Activated CD4-positive, alpha-beta T cell treated with anti-CD3 and anti-CD28 coated beads, Interleukin-2, amount 50 U/mL, for 16 hours (primary cell): ENCODE measurements around the gene NACC1.
"Not testable (repeated sequence)": the region's sequence is repeated elsewhere in the genome, so short reads cannot be mapped to it uniquely, and the experiment has no call there.

Experiments
- DNase-seq: peaks from one replicate; pipeline ENCODE4 v3.0.0-alpha.2; 2020

Gene NACC1

DNA sequence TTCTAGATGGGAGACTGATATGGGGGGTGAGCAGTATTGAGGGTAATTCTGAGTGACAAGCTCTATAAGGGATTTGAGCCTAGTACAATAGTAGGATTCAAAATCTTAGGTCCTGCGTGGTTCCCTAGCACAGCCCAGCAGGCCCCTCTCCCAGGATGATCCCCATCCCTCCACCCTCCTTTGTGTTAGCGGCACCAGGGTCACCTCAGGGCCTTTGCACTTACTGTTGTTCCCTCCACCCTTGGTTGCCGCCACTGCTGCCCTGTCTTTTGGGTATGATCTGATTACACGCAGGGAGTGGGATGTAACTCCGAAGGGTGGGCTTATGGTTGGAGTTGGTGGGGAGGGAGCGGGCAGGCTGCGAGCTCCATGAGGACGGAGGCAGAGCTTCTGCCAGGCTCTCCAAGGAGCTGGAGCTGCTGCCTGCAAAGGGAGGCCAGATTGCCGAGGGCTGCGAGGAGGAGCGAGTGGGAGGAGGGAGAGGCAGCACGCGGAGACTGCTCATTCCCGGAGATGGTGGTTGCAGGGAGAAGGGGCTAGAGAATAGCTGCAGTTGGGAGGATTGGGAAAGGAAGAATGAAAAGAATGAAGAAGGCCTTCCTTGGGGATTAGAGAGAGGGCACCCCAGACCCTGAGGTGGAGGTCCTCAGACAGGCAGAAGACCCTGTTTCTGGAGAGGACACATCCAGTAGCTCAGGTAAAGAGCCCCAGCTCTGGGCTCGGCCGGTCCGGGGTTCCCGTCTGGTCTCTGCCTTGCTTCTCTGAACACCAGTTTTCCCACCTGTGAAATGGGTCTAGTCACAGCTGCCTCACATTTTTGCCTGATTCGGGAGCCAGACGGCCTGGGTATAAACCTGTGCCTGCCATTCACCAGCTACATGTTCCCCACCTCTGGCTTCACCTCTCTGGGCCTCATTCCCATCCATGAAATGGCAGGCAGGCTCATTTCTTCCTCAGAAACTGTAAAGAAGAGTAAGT, 5.2 kb downstream of the NACC1 start:
- DNase-seq = no peak

DNA sequence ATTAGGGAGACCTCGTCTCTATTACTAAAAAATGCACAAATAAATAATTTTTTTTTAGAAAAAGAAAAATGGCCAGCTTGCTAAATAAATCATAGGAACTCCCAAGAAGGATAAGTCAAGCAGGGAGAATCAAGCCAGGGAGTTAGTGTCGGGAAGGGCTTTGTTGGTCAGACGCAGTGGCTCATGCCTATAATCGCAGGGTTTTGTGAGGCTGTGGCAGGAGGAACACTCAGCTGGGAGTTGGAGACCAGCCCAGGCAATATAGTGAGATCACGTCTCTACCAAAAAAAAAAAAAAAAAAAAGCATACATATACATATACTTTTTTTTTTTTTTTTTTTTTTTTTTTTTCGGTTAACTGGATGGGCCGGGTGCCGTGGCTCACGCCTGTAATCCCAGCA, 9.0 kb downstream of the NACC1 start:
- no peak for DNase-seq

DNA sequence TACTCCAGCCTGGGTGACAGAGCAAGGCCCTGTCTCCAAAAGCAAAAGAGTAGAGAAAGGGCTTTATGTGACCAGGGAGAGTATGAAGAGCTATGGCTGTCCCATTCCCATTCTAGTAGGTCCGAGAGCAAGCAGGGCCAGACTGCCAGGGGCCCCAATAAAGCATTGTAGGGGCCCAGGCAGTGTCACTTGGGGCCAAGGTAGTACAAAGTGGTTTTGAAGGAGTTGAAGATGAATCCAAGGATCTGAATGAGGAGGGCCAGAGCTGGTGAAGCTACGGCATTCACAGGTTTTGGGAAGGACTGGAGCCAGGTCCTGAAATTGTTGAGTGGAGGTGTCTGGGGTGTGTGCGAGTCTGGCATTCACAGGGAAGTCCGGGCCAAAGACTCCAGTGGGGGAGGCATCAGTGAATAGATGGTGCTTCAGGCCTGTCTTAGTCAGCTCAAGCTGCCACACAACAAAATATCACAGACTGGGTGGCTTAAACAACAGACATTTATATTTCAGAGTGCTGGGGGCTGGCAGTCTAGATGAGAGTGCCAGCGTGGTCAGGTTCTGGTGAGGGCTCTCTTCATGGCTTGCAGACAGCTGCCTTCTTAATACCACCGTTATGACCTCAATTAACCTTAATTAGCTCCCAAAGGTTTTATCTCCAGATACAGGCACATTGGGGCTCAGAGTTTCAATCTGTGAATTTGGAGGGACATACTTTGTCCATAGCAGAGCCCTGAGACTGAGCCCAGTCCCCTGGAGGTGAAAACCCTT, 9.9 kb downstream of the NACC1 start:
- DNase-seq = no peak

DNA sequence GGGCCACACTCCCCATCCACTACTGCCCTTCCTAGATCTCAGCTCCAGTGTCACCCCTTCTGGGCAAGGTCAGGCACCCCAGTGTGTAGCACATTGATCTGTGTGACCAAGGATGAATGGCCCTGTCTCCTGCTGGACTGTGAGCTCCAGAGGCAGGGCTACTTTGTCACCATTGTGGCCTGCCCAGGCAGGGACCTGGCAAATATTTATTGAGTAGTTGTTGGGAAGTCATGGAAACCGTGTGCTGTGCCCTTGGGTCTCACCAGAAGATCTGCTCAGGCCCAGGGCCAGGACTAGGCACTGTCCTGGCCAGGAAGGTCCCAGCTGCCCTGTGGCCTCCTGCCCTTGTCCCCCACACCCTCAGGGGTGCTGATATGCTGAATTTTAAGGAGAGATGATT, 10.5 kb downstream of the NACC1 start:
- no peak for DNase-seq

DNA sequence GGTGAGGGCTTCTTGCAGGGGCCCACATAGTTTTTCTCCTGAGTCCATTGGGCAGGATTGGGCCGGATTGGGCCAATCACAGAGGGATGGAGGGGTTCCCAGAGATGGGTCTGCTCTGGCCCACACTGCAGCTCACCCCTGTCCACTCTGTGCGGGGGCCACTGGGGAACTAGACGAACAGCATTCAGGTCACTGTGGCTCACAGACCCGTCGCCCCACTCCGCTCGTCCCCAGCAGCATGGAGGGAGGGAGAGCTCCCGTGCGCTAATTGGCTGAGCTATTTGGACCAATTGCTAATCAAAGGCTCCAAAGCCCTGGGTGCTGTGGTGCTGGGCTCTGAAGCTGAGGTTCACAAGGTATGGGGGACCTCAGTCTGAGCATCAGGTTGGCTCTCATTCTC, 11.3 kb downstream of the NACC1 start:
- DNase-seq = no peak

DNA sequence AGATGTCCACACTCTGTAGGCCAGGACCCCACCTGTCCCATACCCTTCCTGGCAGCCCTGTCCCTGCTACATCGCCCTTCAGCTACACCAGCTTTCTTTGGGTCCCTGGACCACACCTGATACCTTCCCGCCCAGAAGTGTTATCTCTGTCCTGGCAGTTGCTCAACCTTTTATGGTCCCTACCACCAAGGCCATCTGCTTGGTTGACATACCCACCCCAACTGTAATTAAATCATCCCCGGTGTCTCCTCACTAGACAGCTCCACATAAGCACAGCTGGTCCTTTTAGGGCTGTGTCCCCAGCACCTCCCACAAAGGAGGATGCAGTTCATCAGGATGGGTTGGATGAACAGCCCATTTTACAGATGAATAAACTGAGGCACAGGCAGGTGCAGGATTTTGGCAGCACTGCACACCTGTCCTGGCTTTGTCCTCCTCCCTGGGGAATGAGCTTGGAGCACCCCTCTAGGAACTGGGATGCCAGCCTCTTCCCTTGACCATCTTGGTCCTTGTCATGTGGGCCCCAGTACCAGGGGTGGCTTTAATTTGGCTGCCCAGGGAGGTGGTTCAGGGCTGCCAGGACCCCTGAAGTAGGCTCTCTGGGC, 12.9 kb downstream of the NACC1 start:
- DNase-seq = no peak

DNA sequence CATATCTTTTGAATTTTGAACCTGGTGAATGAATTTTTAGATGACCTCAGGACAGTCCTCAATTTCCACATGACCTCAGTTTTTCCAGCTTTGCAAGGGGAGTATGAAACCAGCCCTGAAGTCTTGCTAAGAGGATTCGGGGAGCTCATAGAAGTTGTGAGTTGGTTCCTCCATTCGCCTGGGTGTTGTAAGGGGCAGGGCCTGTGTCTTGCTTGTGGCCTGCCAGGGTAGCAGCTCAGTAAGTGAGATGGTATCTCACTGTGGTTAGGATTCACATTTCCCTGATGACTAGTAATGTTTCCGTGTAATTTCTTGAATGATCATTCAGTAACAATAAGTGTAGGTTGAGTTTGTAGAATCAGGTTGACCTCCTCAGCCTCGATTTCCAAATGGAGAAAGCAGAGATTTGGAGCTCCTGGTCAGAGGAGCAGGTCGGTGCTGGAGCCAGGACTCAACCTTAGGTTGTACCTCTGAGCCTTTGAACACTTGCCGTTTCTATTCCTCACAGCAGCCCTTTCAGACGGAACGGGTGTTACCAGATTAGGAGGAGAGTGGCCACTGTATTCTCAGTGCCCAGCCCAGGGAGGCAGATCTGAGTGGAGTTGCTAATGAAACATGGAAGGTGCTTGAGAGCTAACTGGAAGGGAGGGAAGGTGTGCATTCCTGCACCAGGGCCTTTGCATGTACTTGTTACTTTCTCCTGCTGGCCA, 14.6 kb downstream of the NACC1 start:
- DNase-seq = peak; percentile 86

DNA sequence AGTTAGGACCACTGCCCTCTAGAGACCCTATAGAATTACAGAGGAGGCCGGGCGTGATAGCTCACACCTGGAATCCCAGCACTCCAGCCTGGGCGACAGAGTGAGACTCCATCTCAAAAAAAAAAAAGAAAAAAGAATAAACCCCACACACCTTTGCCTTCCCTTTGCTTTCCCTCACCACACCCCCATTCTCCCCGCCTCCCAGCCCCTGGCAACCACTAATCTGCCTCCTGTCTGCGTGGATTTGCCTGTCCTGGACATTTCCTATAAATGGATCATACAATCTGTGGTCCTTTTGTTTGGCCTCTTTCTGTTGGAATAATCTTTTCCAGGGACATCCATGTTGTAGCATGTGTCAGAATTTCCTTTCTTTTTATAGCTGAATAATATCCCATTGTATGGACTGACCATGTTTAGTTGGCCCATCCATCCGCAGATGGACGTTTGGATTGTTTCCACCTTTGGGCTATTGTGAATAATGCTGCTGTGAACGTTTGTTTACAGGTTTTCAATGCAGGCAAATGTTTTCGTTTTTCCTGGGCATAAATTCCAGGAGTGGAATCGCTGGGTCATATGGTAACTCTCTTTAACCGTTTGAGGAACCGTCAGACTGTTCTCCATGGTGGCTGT, 15.3 kb downstream of the NACC1 start:
- no peak for DNase-seq

DNA sequence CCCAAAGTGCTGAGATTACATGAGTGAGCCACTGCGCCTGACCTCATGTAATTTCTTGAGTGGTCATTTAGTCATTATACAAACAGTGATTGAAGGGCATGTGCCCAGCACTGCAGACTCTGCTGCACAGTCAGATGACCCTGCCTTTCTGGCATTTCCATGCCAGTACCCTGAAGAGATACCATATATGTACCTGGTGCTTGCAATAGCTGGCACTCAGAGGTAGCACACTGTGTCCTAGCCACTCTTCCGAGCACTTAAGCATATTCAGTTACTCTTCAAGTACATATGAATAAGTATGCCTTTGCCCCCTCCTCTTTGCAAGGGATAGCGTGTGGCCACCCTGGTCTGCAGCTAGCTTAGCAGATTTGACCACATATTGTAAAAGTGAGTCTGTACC, 16.6 kb downstream of the NACC1 start:
- DNase-seq = no peak

DNA sequence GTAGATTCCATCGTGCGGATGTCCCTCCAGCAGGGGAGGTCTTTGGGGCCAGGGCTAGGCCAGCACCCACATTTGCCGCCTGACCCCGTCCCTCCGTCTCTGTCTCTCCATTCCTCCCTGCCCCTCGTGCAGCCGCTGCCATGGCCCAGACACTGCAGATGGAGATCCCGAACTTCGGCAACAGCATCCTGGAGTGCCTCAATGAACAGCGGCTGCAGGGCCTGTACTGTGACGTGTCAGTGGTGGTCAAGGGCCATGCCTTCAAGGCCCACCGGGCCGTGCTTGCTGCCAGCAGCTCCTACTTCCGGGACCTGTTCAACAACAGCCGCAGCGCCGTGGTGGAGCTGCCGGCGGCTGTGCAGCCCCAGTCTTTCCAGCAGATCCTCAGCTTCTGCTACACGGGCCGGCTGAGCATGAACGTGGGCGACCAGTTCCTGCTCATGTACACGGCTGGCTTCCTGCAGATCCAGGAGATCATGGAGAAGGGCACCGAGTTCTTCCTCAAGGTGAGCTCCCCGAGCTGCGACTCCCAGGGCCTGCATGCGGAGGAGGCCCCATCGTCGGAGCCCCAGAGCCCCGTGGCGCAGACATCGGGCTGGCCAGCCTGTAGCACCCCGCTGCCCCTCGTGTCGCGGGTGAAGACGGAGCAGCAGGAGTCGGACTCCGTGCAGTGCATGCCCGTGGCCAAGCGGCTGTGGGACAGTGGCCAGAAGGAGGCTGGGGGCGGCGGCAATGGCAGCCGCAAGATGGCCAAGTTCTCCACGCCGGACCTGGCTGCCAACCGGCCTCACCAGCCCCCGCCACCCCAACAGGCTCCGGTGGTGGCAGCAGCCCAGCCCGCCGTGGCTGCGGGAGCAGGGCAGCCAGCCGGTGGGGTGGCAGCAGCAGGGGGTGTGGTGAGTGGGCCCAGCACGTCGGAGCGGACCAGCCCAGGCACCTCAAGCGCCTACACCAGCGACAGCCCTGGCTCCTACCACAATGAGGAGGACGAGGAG, 17.3 kb downstream of the NACC1 start:
- DNase-seq = no peak

DNA sequence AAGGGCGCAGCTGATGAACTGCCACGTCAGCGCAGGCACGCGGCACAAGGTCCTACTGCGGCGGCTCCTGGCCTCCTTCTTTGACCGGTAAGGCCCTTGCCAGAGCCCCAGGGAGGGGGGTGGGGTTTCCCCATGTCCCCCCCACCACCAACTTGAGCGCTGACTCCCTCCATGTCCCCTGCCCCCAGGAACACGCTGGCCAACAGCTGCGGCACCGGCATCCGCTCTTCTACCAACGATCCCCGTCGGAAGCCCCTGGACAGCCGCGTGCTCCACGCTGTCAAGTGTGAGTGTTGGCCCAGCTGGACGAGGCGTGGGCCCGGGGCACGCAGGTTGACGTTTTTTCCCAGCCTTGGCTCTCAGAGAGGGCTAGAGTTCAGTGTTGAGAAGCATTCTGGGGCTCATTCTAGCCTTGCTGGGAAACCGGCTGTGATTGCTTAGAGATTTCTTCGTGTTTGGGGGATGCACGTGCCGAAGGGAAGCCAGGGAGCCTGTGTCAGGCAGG, 19.3 kb downstream of the NACC1 start:
- DNase-seq = no peak

DNA sequence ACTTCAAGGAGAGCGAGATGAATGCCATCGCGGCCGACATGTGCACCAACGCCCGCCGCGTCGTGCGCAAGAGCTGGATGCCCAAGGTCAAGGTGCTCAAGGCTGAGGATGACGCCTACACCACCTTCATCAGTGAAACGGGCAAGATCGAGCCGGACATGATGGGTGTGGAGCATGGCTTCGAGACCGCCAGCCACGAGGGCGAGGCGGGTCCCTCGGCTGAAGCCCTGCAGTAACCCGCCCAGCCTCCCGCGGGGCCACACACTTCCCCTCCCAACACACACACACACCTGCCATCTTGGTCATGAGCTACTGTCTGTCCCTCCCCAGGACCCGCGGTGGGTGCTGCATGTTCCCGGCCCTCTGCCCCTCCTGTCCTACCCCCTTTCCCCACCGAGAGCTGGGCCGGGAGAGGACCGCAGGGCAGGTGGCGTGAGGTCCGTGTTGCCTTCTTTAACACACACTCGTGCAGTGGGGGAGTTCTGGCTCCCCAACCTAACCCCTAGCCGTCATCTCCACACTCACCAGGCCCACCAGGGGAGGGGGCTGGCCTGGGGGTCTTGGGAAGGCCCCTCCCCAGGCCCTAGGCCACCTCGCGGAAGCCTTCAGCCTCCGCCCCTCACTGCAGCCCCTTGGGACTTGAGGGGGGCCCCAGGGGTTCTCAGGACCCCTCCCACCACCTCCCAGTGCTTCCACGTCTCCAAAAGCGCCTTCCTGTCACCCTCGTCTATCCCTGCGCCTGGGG, 20.3 kb downstream of the NACC1 start:
- no peak for DNase-seq

DNA sequence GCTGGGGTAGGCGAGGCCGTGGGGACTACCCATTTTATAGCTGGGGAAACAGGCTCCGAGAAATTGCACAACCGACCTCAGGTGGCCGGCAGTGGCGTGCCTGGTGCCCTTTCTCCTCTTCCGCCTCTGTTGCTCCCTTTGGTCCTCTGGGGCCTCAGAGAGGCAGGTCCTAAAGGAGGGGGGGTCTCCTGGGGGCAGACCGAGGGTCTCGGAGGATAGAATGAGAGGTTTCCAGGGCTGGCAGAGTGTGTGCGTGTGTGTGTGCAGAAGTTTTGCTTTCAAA, 20.8 kb downstream of the NACC1 start:
- DNase-seq = no peak

DNA sequence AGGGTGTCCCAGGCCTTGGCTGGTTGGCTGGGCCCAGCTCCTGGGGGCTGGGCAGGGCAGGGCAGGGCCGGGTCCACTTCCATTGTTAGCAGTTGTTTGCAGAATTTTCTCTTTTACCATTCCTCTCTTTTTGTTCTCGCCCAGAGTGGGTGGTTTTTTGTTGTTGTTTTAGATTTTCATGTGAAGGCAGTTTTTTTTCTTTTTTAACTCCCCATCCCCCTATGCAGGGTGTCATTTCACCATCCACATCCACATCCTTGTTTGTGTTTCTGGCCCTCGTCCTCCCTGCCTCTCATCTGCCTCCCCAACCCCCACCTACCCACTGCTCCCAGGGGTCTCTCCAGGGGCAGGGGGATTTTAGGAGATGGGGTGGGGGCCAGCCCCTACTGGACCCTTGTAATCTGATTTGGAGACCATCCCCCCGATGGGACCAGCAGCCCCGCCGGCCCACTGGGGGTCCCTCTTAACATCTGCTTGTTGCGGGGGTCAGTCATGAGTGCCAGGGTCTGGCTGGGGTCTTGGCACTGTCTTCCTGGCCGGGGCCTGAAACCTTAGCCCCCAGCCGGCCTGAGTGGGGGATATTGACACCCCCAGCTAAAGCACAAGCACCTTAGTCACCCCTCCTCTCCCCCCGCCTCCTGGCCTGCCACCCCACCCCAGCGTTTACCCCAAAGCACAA, 21.7 kb downstream of the NACC1 start:
- no peak for DNase-seq

DNA sequence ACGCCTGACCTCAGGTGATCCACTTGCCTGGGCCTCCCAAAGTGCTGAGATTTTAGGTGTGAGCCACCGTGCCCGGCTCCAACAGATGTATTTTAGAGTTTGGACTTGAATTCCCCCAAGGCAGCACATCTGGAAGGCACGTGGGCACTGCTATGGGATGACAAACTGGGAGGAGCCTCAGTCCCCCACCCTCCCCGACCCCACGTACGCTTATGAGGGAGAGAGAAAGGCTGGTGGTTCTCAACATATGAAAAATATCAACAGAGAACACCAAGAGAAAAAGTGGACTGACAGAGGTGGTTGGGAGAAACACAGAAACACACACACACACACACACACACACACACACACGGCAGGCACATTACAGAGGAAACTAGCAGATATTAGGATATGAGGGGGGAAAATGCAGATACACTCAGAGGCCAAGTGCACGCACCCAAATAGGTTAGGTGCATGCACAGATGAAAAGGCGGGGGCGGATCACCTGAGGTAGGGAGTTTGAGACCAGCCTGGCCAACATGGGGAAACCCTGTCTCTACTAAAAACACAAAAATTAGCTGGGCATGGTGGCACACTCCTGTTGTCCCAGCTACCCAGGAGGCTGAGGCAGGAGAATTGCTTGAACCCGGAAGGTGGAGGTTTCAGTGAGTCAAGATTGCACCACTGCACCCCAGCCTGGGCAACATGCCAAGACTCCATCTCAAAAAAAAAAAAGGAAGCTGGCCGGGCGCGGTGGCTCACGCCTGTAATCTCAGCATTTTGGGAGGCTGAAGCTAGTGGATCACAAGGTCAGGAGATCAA, 28.9 kb downstream of the NACC1 start:
- DNase-seq = no peak

DNA sequence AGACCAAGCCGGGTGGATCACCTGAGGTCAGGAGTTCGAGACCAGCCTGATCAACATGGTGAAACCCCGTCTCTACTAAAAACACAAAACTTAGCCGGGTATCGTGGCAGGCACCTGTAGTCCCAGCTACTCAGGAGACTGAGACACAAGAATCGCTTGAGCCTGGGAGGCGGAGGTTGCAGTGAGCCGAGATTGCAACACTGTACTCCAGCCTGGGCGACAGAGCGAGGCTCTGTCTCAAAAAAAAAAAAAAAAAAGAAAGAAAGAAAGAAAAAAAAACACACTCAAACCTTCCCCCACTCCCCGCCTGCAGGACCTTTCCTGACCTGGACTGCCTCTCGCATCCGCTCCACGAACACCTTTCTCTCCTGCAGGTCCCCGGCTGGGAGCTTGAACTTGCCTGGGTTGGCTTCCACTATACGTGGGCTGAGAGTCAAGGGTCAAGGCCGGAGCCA, 31.1 kb downstream of the NACC1 start:
- DNase-seq = not testable (repeated sequence)

DNA sequence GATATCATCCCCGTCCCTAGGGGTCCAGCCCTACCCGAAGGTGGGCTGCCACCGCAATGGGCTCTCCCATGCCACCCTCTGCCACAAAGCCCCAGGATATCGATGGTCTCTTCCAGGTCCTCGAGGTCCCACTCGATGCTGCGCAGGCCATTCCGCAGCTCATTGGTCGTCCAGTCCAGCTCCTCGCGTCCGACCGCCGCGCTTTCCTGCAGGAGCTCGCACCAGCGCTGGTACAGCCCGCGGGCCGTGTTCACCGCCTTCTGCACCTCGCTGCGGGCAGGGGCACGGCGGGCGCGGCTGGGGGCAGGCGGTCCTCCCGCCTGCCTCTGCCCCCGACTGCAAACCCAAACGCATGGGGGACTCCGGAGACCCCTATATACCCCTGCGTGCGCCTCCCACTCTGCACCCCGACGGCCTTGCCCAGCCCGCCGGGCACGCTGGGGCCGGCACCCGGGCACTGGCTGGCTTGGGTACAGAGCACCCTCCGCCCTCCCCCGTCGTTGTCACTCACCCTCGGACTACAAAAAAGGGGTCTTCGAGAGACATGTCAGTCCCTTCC, 31.6 kb downstream of the NACC1 start:
- DNase-seq = peak; percentile 41

DNA sequence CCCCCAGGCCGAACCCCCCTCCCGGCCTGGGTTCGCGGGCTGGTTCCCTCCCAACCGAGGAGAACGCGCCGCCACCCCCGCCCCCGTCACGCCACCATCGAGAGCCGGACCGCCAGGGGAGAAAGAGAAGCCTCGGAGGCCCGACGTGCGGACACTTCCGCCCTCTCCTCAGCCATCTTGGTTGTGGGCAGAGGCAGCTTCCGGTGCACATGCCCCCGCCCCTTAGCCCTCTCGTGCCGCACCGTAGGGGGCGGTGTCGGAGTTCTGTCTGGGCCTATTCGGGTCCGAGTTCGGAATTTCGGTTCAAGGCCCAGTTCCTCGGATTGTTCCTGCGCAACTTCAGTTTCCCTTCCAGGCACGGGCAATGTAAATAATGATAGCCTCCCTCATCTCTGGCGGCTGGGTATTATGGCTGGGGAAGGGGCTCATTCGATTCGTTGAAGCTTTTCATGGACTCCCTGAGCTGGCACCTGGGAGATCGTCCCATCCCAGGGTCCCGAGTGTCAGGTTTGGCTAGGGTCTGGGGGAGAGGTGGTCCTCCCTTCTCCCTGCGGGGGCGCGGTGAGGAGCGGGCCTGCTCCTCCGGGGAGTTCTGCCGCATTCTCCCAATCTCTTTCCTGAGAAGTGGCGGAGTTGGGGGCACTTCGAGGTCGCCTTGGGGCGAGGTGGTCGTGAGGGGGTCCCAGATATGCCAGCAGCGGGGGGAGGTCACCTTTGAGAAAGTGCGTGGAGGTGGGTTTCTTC, 32.3 kb downstream of the NACC1 start, which contains the start of the genes IER2 and STX10:
Gene IER2, plus strand, starts transcription at position 225 of the 744 bp plus-strand sequence. CDS start 2,776 bp downstream, outside the sequence.
Gene STX10, minus strand, starts transcription at position 189 of the 744 bp plus-strand sequence. CDS start 202 bp downstream, outside the sequence.
- peak; percentile 96 for DNase-seq
